ENCODE results near the gene PRDX2.

DNA sequence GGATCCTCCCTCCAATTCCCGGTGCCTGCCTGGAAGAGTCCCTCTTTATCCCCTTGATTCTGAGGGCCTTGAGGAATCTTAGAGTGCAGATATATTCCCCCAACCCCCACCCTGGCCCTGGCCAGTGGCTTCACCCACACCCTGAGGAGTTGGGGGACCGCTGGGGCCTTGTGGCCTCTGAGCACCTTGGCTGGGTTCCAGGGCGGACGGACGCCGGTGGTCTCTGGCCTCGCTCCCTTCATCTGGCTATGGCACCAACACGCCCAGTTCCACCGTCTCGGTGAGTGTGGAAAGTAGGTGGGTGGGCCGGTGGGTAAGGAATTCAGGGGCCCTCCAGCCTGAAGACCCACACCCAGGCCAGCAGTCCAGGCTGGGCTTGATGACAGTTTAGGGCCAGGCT lies 41.7 kb upstream of the PRDX2 start:
- no peak for TF ChIP-seq POLR2A (IDR thresholded peaks at IDR 0.05; ENCODE audit: low read length)
- no peak for TF ChIP-seq GATA1 (IDR thresholded peaks at IDR 0.05; ENCODE audit: low read depth, low read length)
